ENCODE measurements around the gene RASSF7. TPM values are rescaled to one million over a fixed set of nuclear protein-coding genes. Genes with fewer than 3 reads are reported as not detected.

The RASSF7 gene
- total and polyA plus RNA-seq, 2 donors from 2014 or later, result 106 to 108 TPM

- TF ChIP-seq, protein P1, sequence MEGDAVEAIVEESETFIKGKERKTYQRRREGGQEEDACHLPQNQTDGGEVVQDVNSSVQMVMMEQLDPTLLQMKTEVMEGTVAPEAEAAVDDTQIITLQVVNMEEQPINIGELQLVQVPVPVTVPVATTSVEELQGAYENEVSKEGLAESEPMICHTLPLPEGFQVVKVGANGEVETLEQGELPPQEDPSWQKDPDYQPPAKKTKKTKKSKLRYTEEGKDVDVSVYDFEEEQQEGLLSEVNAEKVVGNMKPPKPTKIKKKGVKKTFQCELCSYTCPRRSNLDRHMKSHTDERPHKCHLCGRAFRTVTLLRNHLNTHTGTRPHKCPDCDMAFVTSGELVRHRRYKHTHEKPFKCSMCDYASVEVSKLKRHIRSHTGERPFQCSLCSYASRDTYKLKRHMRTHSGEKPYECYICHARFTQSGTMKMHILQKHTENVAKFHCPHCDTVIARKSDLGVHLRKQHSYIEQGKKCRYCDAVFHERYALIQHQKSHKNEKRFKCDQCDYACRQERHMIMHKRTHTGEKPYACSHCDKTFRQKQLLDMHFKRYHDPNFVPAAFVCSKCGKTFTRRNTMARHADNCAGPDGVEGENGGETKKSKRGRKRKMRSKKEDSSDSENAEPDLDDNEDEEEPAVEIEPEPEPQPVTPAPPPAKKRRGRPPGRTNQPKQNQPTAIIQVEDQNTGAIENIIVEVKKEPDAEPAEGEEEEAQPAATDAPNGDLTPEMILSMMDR (IDR thresholded peaks at IDR 0.05; ENCODE audit: borderline replicate concordance, extremely low read depth, insufficient read depth), result no peak
- no peaks in the 10 kb centered on the region for H3K9me3 ChIP-seq (ENCODE audit: control insufficient read depth in 2 of 3, insufficient read depth in 1 of 3, low read length in 3 of 3)
- no peak overlapping the region for H3K9ac ChIP-seq (ENCODE audit: low read length in 3 of 3)
- peaks cover 0 to 16% (median 10%) of the 10 kb centered on the region in 3 donors for H3K36me3 ChIP-seq (ENCODE audit: control insufficient read depth in 2 of 3, insufficient read depth in 3 of 3, low read length in 3 of 3)
- peaks cover 0 to 29% (median 11%) of the 10 kb centered on the region in 3 donors for H3K4me1 ChIP-seq (ENCODE audit: control insufficient read depth in 2 of 3, insufficient read depth in 2 of 3, low read depth in 1 of 3, low read length in 3 of 3)
- no peak for DNase-seq
- intact Hi-C loops (cut with DNase I), result no loop called here
- H3K4me3 ChIP-seq (ENCODE audit: low read length in 3 of 3), result no peak overlapping the region
- no peak overlapping the region for H3K27ac ChIP-seq (ENCODE audit: low read depth in 2 of 2, low read length in 2 of 2)
- H3K27me3 ChIP-seq (ENCODE audit: control insufficient read depth, insufficient read depth, low read length), result no peaks in the 10 kb centered on the region
- FAIRE-seq, result no peak
Measured at GRCh38 chr11:581342-581741, 20.6 kb downstream of the RASSF7 start.

DNA sequence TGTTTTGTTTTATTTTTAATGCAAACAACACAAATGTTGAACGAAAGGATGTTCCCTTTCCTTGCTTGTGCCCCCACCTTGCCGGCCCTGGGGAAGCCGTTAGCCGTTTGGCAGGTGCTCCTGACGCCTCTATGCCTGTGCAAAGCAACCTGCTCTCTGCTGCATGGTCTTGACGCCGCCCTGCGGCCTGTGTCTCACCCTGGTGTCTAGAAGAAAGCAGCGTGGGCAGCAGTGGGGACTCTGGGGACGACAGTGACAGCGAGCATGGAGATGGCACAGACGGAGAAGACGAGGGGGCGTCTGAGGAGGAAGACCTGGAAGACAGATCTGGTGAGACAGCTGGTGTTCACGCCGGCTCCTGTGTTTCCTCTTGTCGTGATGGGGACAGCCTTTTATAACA is 21.0 kb downstream of the RASSF7 start:
- FAIRE-seq (no peak), DNase-seq (no peak)
- Histone ChIP-seq H3K9ac (ENCODE audit: low read length in 3 of 3) (no peak overlapping the region), H3K4me1 (ENCODE audit: control insufficient read depth in 2 of 3, insufficient read depth in 2 of 3, low read depth in 1 of 3, low read length in 3 of 3) (peaks cover 0 to 29% (median 11%) of the 10 kb centered on the region in 3 donors), H3K27me3 (ENCODE audit: control insufficient read depth, insufficient read depth, low read length) (no peaks in the 10 kb centered on the region), H3K4me3 (ENCODE audit: low read length in 3 of 3) (no peak overlapping the region), H3K9me3 (ENCODE audit: control insufficient read depth in 2 of 3, insufficient read depth in 1 of 3, low read length in 3 of 3) (no peaks in the 10 kb centered on the region), H3K27ac (ENCODE audit: low read depth in 2 of 2, low read length in 2 of 2) (no peak overlapping the region), H3K36me3 (ENCODE audit: control insufficient read depth in 2 of 3, insufficient read depth in 3 of 3, low read length in 3 of 3) (peaks cover 0 to 20% (median 10%) of the 10 kb centered on the region in 3 donors)
- intact Hi-C loops (cut with DNase I), result no loop called here
- TF ChIP-seq, protein P1 (IDR thresholded peaks at IDR 0.05; ENCODE audit: borderline replicate concordance, extremely low read depth, insufficient read depth), result no peak

- Histone ChIP-seq H3K27ac (ENCODE audit: low read depth in 2 of 2, low read length in 2 of 2) (no peak overlapping the region), H3K4me1 (ENCODE audit: control insufficient read depth in 2 of 3, insufficient read depth in 2 of 3, low read depth in 1 of 3, low read length in 3 of 3) (peaks cover 0 to 11% (median 0%) of the 10 kb centered on the region in 3 donors), H3K27me3 (ENCODE audit: control insufficient read depth, insufficient read depth, low read length) (no peaks in the 10 kb centered on the region), H3K9me3 (ENCODE audit: control insufficient read depth in 2 of 3, insufficient read depth in 1 of 3, low read length in 3 of 3) (no peaks in the 10 kb centered on the region), H3K9ac (ENCODE audit: low read length in 3 of 3) (no peak overlapping the region), H3K4me3 (ENCODE audit: low read length in 3 of 3) (no peak overlapping the region), H3K36me3 (ENCODE audit: control insufficient read depth in 2 of 3, insufficient read depth in 3 of 3, low read length in 3 of 3) (peaks cover 0 to 32% (median 16%) of the 10 kb centered on the region in 3 donors)
- TF ChIP-seq, protein P1 (IDR thresholded peaks at IDR 0.05; ENCODE audit: borderline replicate concordance, extremely low read depth, insufficient read depth), result no peak
- intact Hi-C loops (cut with DNase I), result no loop called here
- FAIRE-seq (no peak), DNase-seq (no peak)
Measured at GRCh38 chr11:584287-584686, 23.5 kb downstream of the RASSF7 start.
